GM06990 (cell line): ENCODE measurements around the gene DERL3.
A peak's percentile ranks its signal among the peaks of the same experiment; 100 is the strongest.

Experiments
- DNase-seq: peaks from one replicate; pipeline ENCODE4 v3.0.0-alpha.2; 2011; ENCODE audit not compliant: insufficient read length; ENCODE audit errors: extremely low read depth
- H3K27me3 ChIP-seq: replicated peaks from 2 replicates; pipeline ENCODE4 v1.6.0; 2011; ENCODE audit warnings: low read length; ENCODE audit not compliant: control insufficient read depth, insufficient read depth
- H3K36me3 ChIP-seq: 2 replicates; pipeline ENCODE4 v1.5.1; 2011; ENCODE audit warnings: low read length; ENCODE audit not compliant: control insufficient read depth, insufficient read depth
- H3K4me3 ChIP-seq: replicated peaks from 2 replicates; pipeline ENCODE4 v1.5.1; 2011; ENCODE audit warnings: low read depth, mild to moderate bottlenecking, control low read depth, low read length
- CTCF ChIP-seq: IDR thresholded peaks from 2 replicates; pipeline ENCODE4 v1.5.1; 2011; ENCODE audit warnings: low read length, control low read depth, mild to moderate bottlenecking, inconsistent platforms; ENCODE audit not compliant: insufficient read depth, poor library complexity, severe bottlenecking

Gene DERL3

DNA sequence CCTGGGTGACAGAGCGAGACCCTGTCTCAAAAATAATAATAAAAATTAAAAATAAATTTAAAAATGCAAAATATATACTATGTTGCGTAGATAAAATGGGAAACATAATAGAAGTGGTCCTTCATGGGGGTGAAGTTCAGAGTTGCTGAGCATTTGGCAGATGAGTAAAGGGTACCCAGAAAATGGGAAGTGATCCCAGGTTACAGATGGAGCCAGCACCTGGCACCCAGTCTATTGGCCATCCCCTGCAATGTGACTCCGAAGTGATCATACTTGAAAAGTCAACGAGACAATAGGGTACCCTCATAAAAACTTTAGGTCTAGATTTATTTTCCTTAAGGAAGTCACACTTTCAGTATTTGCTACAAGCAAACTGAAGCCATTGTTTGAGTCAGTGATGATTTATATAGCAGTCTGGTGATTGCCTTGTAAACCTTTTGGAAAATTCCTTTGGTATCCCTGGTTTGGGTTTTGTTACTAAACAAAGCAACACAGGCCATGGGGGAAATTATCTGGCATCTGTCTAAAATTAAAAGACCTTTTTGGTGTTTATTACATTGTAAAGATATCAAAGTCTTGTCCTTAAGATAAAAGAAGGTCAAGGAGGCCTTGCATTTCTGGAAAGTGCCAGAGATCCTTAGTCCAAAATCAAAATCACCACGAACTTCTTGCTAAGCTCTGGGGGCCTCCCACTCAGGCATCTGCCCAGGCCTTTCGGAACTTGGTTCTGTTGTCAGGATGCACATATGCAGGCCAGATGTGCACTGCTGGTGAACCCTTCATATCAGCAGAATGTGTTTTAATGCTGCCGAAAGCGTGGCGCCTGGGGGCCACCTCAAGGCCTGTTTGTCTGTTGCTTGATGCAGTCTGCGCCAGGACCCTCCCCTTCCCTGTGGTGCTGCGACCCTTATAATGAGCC, 47.7 kb downstream of the DERL3 start:
- peaks cover 14% of the 10 kb centered on the region for H3K36me3 ChIP-seq
- H3K27me3 ChIP-seq, result no peaks in the 10 kb centered on the region
- no peak overlapping the region for H3K4me3 ChIP-seq
- DNase-seq, result no peak
- no peak for TF ChIP-seq CTCF

DNA sequence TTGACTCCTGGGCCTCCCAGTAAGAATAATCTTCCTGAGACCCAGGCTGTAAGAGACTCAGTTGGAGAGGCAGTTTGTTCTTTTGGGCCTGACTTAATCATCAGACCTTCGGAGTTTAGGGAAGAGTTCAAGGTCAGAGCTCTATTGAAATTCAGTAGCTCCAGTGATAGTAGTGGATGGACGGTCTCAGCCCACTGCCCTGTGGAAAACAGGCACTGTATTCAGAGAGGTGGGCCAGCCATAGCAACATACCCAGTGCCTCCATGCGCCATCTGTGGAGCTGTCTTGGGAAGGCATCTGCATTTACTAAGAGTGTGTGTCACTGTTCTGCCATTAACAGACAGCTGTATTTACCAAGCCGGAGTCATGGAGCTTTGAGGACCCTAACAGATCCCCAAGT, 49.2 kb downstream of the DERL3 start:
- H3K4me3 ChIP-seq, result no peak overlapping the region
- TF ChIP-seq CTCF, result no peak
- DNase-seq, result no peak
- H3K36me3 ChIP-seq, result peaks cover 13% of the 10 kb centered on the region
- H3K27me3 ChIP-seq, result no peaks in the 10 kb centered on the region

GRCh38 chr22:23789121-23789520, 49.7 kb downstream of the DERL3 start:
- Histone ChIP-seq H3K36me3 (peaks cover 13% of the 10 kb centered on the region), H3K27me3 (no peaks in the 10 kb centered on the region), H3K4me3 (no peak overlapping the region)
- DNase-seq, result no peak
- TF ChIP-seq CTCF, result no peak

- H3K27me3 ChIP-seq, result no peaks in the 10 kb centered on the region
- TF ChIP-seq CTCF, result no peak
- peaks cover 7% of the 10 kb centered on the region for H3K36me3 ChIP-seq
- H3K4me3 ChIP-seq, result peak overlapping the region; percentile 74
- DNase-seq, result no peak
Observed at GRCh38 chr22:23787910-23788309, 50.9 kb downstream of the DERL3 start.

DNA sequence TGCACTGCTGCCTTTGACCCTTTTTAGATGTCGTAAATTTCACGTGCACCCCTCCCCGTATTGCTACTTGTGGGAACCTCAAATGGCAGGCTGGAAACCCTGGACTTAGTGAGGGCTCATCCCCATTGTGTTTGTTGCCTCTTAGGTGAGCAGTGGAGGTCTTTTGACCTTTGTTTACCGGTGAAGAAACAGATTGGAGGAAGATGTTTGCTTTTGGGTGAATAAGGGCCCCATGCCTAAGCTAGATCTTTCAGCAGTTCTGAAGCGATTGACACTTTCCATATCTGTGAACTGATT, 51.3 kb downstream of the DERL3 start:
- Histone ChIP-seq H3K27me3 (no peaks in the 10 kb centered on the region), H3K36me3 (peaks cover 7% of the 10 kb centered on the region), H3K4me3 (peak overlapping the region; percentile 74)
- no peak for DNase-seq
- no peak for TF ChIP-seq CTCF
